Heart left ventricle (tissue), 13 donors: ENCODE measurements around the gene KRT2.

Source experiments
- POLR2A ChIP-seq, 2 donors: fragments of 450-650 bp; IDR thresholded peaks; one replicate each; pipeline ENCODE4 v1.6.1; 2017; ENCODE audit warnings: antibody characterized with exemption in 2 of 2, mild to moderate bottlenecking in 2 of 2, moderate library complexity in 2 of 2
- TF ChIP-seq, protein P1 (sequence below), 12 donors: fragments of 200-600 bp; sonication (generic) in 4 of 12; IDR thresholded peaks; one replicate each; pipeline versions ENCODE4 v1.5.0 to v1.8.0; 2018 to 2022; ENCODE audit warnings: antibody characterized with exemption in 12 of 12, mild to moderate bottlenecking in 5 of 12
- donor health status: ischemic (EF 13 %, LVEDD 7.1; RV severe dilation, severe dysfunction).
- donor health status: DM: no; HTN: yes; CAD: no.
- donor health status: DM: no; HTN: no; CAD: no.
- donor health status: ischemic (EF 25% LVEDD 6.9; RV normal size, moderate dysfunction).
- donor health status: ischemic (EF 25% LVEDD 5.7; RV mildly dilated, moderate dysfunction).
- donor health status: ischemic (EF 35%, LVEDD 5.7; RV mildly dilated, moderate dysfunction).
- donor health status: nonischemic (EF 11% LVEDD 7.7; RV severe dilation, severe dysfunction).
- donor health status: DM: yes; HTN: yes; CAD: no.
- donor health status: PGD.
- donor health status: ischemic (EF 29% LVEDD 5.4; RV normal size, mild dysfunction).
- donor health status: nonischemic (EF 23%, LVEDD 6.1; RV moderate dilation, normal function).

DNA sequence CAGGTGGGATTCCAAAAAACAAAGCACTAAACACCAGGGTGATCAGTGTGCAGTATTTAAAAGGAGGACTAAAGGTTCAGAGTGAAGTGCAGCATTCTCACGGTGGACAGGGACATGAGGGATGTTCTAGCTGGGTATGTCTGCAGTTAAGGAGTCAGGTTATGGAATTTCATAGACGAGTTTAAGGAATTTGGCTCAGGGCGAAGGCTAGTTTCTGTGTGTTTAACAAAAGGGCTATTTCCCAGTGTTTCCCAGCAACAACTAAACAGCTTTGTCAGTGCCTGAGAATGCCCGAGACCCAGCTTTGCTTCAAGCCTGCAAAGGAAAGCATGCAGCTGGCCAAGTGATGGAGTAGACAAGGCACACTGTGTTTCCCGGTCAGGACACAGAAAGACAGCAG is 21.2 kb upstream of the KRT2 start:
- TF ChIP-seq, protein P1, sequence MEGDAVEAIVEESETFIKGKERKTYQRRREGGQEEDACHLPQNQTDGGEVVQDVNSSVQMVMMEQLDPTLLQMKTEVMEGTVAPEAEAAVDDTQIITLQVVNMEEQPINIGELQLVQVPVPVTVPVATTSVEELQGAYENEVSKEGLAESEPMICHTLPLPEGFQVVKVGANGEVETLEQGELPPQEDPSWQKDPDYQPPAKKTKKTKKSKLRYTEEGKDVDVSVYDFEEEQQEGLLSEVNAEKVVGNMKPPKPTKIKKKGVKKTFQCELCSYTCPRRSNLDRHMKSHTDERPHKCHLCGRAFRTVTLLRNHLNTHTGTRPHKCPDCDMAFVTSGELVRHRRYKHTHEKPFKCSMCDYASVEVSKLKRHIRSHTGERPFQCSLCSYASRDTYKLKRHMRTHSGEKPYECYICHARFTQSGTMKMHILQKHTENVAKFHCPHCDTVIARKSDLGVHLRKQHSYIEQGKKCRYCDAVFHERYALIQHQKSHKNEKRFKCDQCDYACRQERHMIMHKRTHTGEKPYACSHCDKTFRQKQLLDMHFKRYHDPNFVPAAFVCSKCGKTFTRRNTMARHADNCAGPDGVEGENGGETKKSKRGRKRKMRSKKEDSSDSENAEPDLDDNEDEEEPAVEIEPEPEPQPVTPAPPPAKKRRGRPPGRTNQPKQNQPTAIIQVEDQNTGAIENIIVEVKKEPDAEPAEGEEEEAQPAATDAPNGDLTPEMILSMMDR (IDR thresholded peaks at IDR 0.05): no peak
- no peak for TF ChIP-seq POLR2A (IDR thresholded peaks at IDR 0.05)
